HG02943 (cell line): Measurements from ENCODE around the gene NDST1.

Experiments used
- ATAC-seq: cut with Tn5 transposase; IDR thresholded peaks from one replicate; pipeline ENCODE4 v1.9.1; 2021; ENCODE audit warnings: mild to moderate bottlenecking, low read depth, moderate library complexity; ENCODE audit not compliant: unreplicated experiment

Gene NDST1

GRCh38 chr5:150582241-150583109, 74.5 kb downstream of the NDST1 start:
- ATAC-seq = no peak

- no peak for ATAC-seq
Observed at GRCh38 chr5:150583541-150584225, 75.8 kb downstream of the NDST1 start.

GRCh38 chr5:150584556-150585335, 76.8 kb downstream of the NDST1 start:
- ATAC-seq = no peak

GRCh38 chr5:150585781-150586341, 77.9 kb downstream of the NDST1 start:
- no peak for ATAC-seq

GRCh38 chr5:150587016-150587415, 79.1 kb downstream of the NDST1 start:
- ATAC-seq = no peak

- ATAC-seq = no peak
Observed at GRCh38 chr5:150587856-150588595, 80.1 kb downstream of the NDST1 start.

GRCh38 chr5:150588596-150588890, 80.6 kb downstream of the NDST1 start:
- no peak for ATAC-seq

- no peak for ATAC-seq
Observed at GRCh38 chr5:150589862-150590601, 82.1 kb downstream of the NDST1 start.

GRCh38 chr5:150590979-150591695, 83.2 kb downstream of the NDST1 start:
- no peak for ATAC-seq

- no peak for ATAC-seq
Observed at GRCh38 chr5:150593593-150593992, 85.7 kb downstream of the NDST1 start.

GRCh38 chr5:150593996-150594395, 86.1 kb downstream of the NDST1 start:
- no peak for ATAC-seq

GRCh38 chr5:150595466-150596031, 87.6 kb downstream of the NDST1 start:
- ATAC-seq = no peak

GRCh38 chr5:150596313-150596712, 88.4 kb downstream of the NDST1 start:
- no peak for ATAC-seq

- ATAC-seq = no peak
Observed at GRCh38 chr5:150596826-150597225, 88.9 kb downstream of the NDST1 start.

- ATAC-seq = no peak
Observed at GRCh38 chr5:150598006-150598405, 90.1 kb downstream of the NDST1 start.

- no peak for ATAC-seq
Observed at GRCh38 chr5:150598821-150599273, 90.9 kb downstream of the NDST1 start.

GRCh38 chr5:150599281-150599680, 91.3 kb downstream of the NDST1 start:
- ATAC-seq = no peak

- no peak for ATAC-seq
Observed at GRCh38 chr5:150599917-150600511, 92.1 kb downstream of the NDST1 start.
